AML-193 (cell line): Measurements from ENCODE around the gene SMIM33.
"Not testable (repeated sequence)": the region's sequence is repeated elsewhere in the genome, so short reads cannot be mapped to it uniquely, and the experiment has no call there.

ENCODE experiments used
- DNase-seq, 2 experiments: peaks; one replicate each; lab custom pipeline; 2025; lab: John Stamatoyannopoulos, UW

SMIM33 gene

GRCh38 chr5:139482050-139482889 is 11.5 kb downstream of the SMIM33 start, which contains the start of gene STING1:
Gene STING1, minus strand, starts transcription at chr5:139482758. Its CDS starts 1,054 bp downstream, at chr5:139481704.
- peak; percentile 93 to 96 for DNase-seq

- DNase-seq: not testable (repeated sequence)
Observed at GRCh38 chr5:139482890-139483208, 12.0 kb downstream of the SMIM33 start.

- DNase-seq: no peak
Observed at GRCh38 chr5:139486201-139486600, 15.4 kb downstream of the SMIM33 start.

- DNase-seq: peak; percentile 36 to 42
Observed at GRCh38 chr5:139488260-139488659, 17.5 kb downstream of the SMIM33 start.

- no peak for DNase-seq
Observed at GRCh38 chr5:139492700-139493192, 21.9 kb downstream of the SMIM33 start.

GRCh38 chr5:139494256-139494655 is 23.5 kb downstream of the SMIM33 start:
- DNase-seq: no peak

GRCh38 chr5:139494832-139495231 is 24.0 kb downstream of the SMIM33 start:
- DNase-seq: no peak

GRCh38 chr5:139495638-139496435 is 25.0 kb downstream of the SMIM33 start:
- peak; percentile 8 to 23 for DNase-seq

- DNase-seq: peak; percentile 9 to 18
Observed at GRCh38 chr5:139501381-139501780, 30.6 kb downstream of the SMIM33 start.

- not testable (repeated sequence) for DNase-seq
Observed at GRCh38 chr5:139503036-139503817, 32.4 kb downstream of the SMIM33 start.

GRCh38 chr5:139503879-139504278 is 33.1 kb downstream of the SMIM33 start:
- DNase-seq: not testable (repeated sequence)

GRCh38 chr5:139504722-139505121 is 33.9 kb downstream of the SMIM33 start:
- not testable (repeated sequence) for DNase-seq

- peak; percentile 23 to 30 for DNase-seq
Observed at GRCh38 chr5:139512786-139513390, 42.1 kb downstream of the SMIM33 start.

- peak; percentile 72 to 81 for DNase-seq
Observed at GRCh38 chr5:139513434-139513833, 42.6 kb downstream of the SMIM33 start.

- no peak for DNase-seq
Observed at GRCh38 chr5:139513852-139514485, 43.2 kb downstream of the SMIM33 start.

GRCh38 chr5:139514486-139514856 is 43.7 kb downstream of the SMIM33 start:
- DNase-seq: no peak

- DNase-seq: peak; percentile 64 to 71
Observed at GRCh38 chr5:139517683-139518564, 47.1 kb downstream of the SMIM33 start.
